ENCODE measurements around the gene GMDS. TPM values are rescaled to one million over a fixed set of nuclear protein-coding genes. Genes with fewer than 3 reads are reported as not detected.

Gene GMDS
- total RNA-seq, 2 experiments from 2014 or later = 38.4 to 41.3 TPM

- no peaks in the 10 kb centered on the region for H3K9me3 Mint-ChIP-seq
- no peak overlapping the region for H3K4me3 Mint-ChIP-seq
- CTCF ChIA-PET = no interaction called here
- H3K4me1 Mint-ChIP-seq (ENCODE audit: low read depth) = peaks cover 39% of the 10 kb centered on the region
- no peak overlapping the region for H3K27ac Mint-ChIP-seq
- H3K36me3 Mint-ChIP-seq (ENCODE audit: low read depth) = no peaks in the 10 kb centered on the region
- no peaks in the 10 kb centered on the region for H3K27me3 Mint-ChIP-seq (ENCODE audit: low read depth)
- intact Hi-C loops (cut with micrococcal nuclease) = no loop called here
- DNase-seq = no peak
Observed at GRCh38 chr6:2162079-2162445, 83.3 kb downstream of the GMDS start.

- Mint-ChIP-seq H3K27me3 (ENCODE audit: low read depth) (peaks cover 2% of the 10 kb centered on the region), H3K36me3 (ENCODE audit: low read depth) (no peaks in the 10 kb centered on the region), H3K9me3 (no peaks in the 10 kb centered on the region), H3K4me3 (no peak overlapping the region), H3K4me1 (ENCODE audit: low read depth) (peaks cover 42% of the 10 kb centered on the region), H3K27ac (no peak overlapping the region)
- CTCF ChIA-PET = interaction anchor here (1.0 kb wide), 1 partner anchor 38 kb away, joined by 3 read pairs; no protein-coding TSS in a partner anchor
- intact Hi-C loops (cut with micrococcal nuclease) = no loop called here
- DNase-seq = peak; percentile 13
Observed at GRCh38 chr6:2158596-2159271, 86.7 kb downstream of the GMDS start.

- H3K4me1 Mint-ChIP-seq (ENCODE audit: low read depth) = peaks cover 33% of the 10 kb centered on the region
- peaks cover 2% of the 10 kb centered on the region for H3K27me3 Mint-ChIP-seq (ENCODE audit: low read depth)
- no peaks in the 10 kb centered on the region for H3K9me3 Mint-ChIP-seq
- H3K27ac Mint-ChIP-seq = no peak overlapping the region
- H3K36me3 Mint-ChIP-seq (ENCODE audit: low read depth) = no peaks in the 10 kb centered on the region
- DNase-seq = peak; percentile 30
- intact Hi-C loops (cut with micrococcal nuclease) = no loop called here
- CTCF ChIA-PET = interaction anchor here (0.5 to 1.0 kb wide), 2 partner anchors 39 to 259 kb away, joined by 3 read pairs; no protein-coding TSS in a partner anchor
- H3K4me3 Mint-ChIP-seq = no peak overlapping the region
Observed at GRCh38 chr6:2157441-2158127, 87.8 kb downstream of the GMDS start.

- H3K27me3 Mint-ChIP-seq (ENCODE audit: low read depth) = peaks cover 2% of the 10 kb centered on the region
- intact Hi-C loops (cut with micrococcal nuclease) = no loop called here
- H3K9me3 Mint-ChIP-seq = no peaks in the 10 kb centered on the region
- no peaks in the 10 kb centered on the region for H3K36me3 Mint-ChIP-seq (ENCODE audit: low read depth)
- no peak overlapping the region for H3K4me3 Mint-ChIP-seq
- no peak for DNase-seq
- no peak overlapping the region for H3K27ac Mint-ChIP-seq
- CTCF ChIA-PET = no interaction called here
- H3K4me1 Mint-ChIP-seq (ENCODE audit: low read depth) = peaks cover 18% of the 10 kb centered on the region
Observed at GRCh38 chr6:2155206-2155605, 90.2 kb downstream of the GMDS start.

- CTCF ChIA-PET = no interaction called here
- H3K27ac Mint-ChIP-seq = no peak overlapping the region
- DNase-seq = no peak
- intact Hi-C loops (cut with micrococcal nuclease) = no loop called here
- no peak overlapping the region for H3K4me3 Mint-ChIP-seq
- no peaks in the 10 kb centered on the region for H3K4me1 Mint-ChIP-seq (ENCODE audit: low read depth)
- H3K36me3 Mint-ChIP-seq (ENCODE audit: low read depth) = no peaks in the 10 kb centered on the region
- no peaks in the 10 kb centered on the region for H3K9me3 Mint-ChIP-seq
- H3K27me3 Mint-ChIP-seq (ENCODE audit: low read depth) = no peaks in the 10 kb centered on the region
Observed at GRCh38 chr6:2149361-2150006, 95.9 kb downstream of the GMDS start.

GRCh38 chr6:2148748-2149147 lies 96.7 kb downstream of the GMDS start:
- Mint-ChIP-seq H3K36me3 (ENCODE audit: low read depth) (no peaks in the 10 kb centered on the region), H3K27me3 (ENCODE audit: low read depth) (no peaks in the 10 kb centered on the region), H3K4me3 (no peak overlapping the region), H3K4me1 (ENCODE audit: low read depth) (peaks cover 2% of the 10 kb centered on the region), H3K9me3 (no peaks in the 10 kb centered on the region), H3K27ac (no peak overlapping the region)
- no peak for DNase-seq
- CTCF ChIA-PET = no interaction called here
- intact Hi-C loops (cut with micrococcal nuclease) = no loop called here

- no peak overlapping the region for H3K4me3 Mint-ChIP-seq
- intact Hi-C loops (cut with micrococcal nuclease) = no loop called here
- DNase-seq = no peak
- no peaks in the 10 kb centered on the region for H3K27me3 Mint-ChIP-seq (ENCODE audit: low read depth)
- H3K36me3 Mint-ChIP-seq (ENCODE audit: low read depth) = no peaks in the 10 kb centered on the region
- H3K27ac Mint-ChIP-seq = no peak overlapping the region
- peaks cover 4% of the 10 kb centered on the region for H3K4me1 Mint-ChIP-seq (ENCODE audit: low read depth)
- CTCF ChIA-PET = no interaction called here
- H3K9me3 Mint-ChIP-seq = no peaks in the 10 kb centered on the region
Observed at GRCh38 chr6:2147766-2148448, 97.5 kb downstream of the GMDS start.

GRCh38 chr6:2147261-2147660 lies 98.1 kb downstream of the GMDS start:
- Mint-ChIP-seq H3K27me3 (ENCODE audit: low read depth) (no peaks in the 10 kb centered on the region), H3K4me3 (no peak overlapping the region), H3K4me1 (ENCODE audit: low read depth) (peaks cover 4% of the 10 kb centered on the region), H3K36me3 (ENCODE audit: low read depth) (no peaks in the 10 kb centered on the region), H3K9me3 (no peaks in the 10 kb centered on the region), H3K27ac (no peak overlapping the region)
- intact Hi-C loops (cut with micrococcal nuclease) = no loop called here
- CTCF ChIA-PET = interaction anchor here (0.5 kb wide), 1 partner anchor 122 kb away, joined by 3 read pairs; no protein-coding TSS in a partner anchor
- DNase-seq = no peak

GRCh38 chr6:2144210-2144609 lies 101.2 kb downstream of the GMDS start:
- no peak overlapping the region for H3K4me3 Mint-ChIP-seq
- H3K36me3 Mint-ChIP-seq (ENCODE audit: low read depth) = peaks cover 1% of the 10 kb centered on the region
- intact Hi-C loops (cut with micrococcal nuclease) = no loop called here
- H3K27ac Mint-ChIP-seq = no peak overlapping the region
- CTCF ChIA-PET = no interaction called here
- H3K4me1 Mint-ChIP-seq (ENCODE audit: low read depth) = peaks cover 10% of the 10 kb centered on the region
- no peaks in the 10 kb centered on the region for H3K9me3 Mint-ChIP-seq
- no peak for DNase-seq
- H3K27me3 Mint-ChIP-seq (ENCODE audit: low read depth) = no peaks in the 10 kb centered on the region

GRCh38 chr6:2141644-2142290 lies 103.6 kb downstream of the GMDS start:
- Mint-ChIP-seq H3K4me3 (no peak overlapping the region), H3K4me1 (ENCODE audit: low read depth) (peaks cover 10% of the 10 kb centered on the region), H3K27ac (no peak overlapping the region), H3K27me3 (ENCODE audit: low read depth) (no peaks in the 10 kb centered on the region), H3K9me3 (no peaks in the 10 kb centered on the region), H3K36me3 (ENCODE audit: low read depth) (peaks cover 1% of the 10 kb centered on the region)
- DNase-seq = no peak
- intact Hi-C loops (cut with micrococcal nuclease) = no loop called here
- CTCF ChIA-PET = no interaction called here

- CTCF ChIA-PET = no interaction called here
- no peaks in the 10 kb centered on the region for H3K9me3 Mint-ChIP-seq
- H3K4me1 Mint-ChIP-seq (ENCODE audit: low read depth) = peaks cover 10% of the 10 kb centered on the region
Observed at GRCh38 chr6:2140438-2141128, 104.8 kb downstream of the GMDS start.

More at GRCh38 chr6:2140438-2141128, 104.8 kb downstream of the GMDS start:
- H3K27me3 Mint-ChIP-seq (ENCODE audit: low read depth) = no peaks in the 10 kb centered on the region
- H3K27ac Mint-ChIP-seq = no peak overlapping the region
- intact Hi-C loops (cut with micrococcal nuclease) = no loop called here
- no peak overlapping the region for H3K4me3 Mint-ChIP-seq
- H3K36me3 Mint-ChIP-seq (ENCODE audit: low read depth) = peaks cover 1% of the 10 kb centered on the region
- DNase-seq = no peak

Measured in activated naive CD4-positive, alpha-beta T cell treated with anti-CD3 and anti-CD28 coated beads for 36 hours (primary cell).